ENCODE results near the gene MAPK8. TPM values are rescaled to one million over a fixed set of nuclear protein-coding genes. Genes with fewer than 3 reads are reported as not detected.

MAPK8 gene
- total and polyA plus RNA-seq, 2 of the 4 experiments (the other 2 are of a cell fraction), result 41.5 to 54.7 TPM

GRCh38 chr10:48353246-48353645, 46.8 kb downstream of the MAPK8 start:
- ChIA-PET CTCF (interaction anchor here (0.6 kb wide), 1 partner anchor 303 kb away, joined by 4 read pairs; no protein-coding TSS in a partner anchor), POLR2A (ENCODE audit: unreplicated experiment) (no interaction called here)
- Histone ChIP-seq H3K9me3 (ENCODE audit: control insufficient read depth, insufficient read depth, low read length) (no peaks in the 10 kb centered on the region), H3K14ac (replicated peaks; ENCODE audit: low read depth, low read length) (no peak overlapping the region), H3K36me3 (ENCODE audit: control insufficient read depth, insufficient read depth, low read length) (no peaks in the 10 kb centered on the region), H3K4me2 (ENCODE audit: low read depth, low read length) (no peak overlapping the region), H2BK5ac (ENCODE audit: low read depth, low read length, poor library complexity, severe bottlenecking) (no peak overlapping the region), H4K91ac (ENCODE audit: insufficient read depth, low read depth, low read length) (no peak overlapping the region), H4K8ac (ENCODE audit: low read depth in 2 of 2, low read length in 2 of 2) (no peak overlapping the region), H2AFZ (replicated peaks; ENCODE audit: low read length, poor library complexity) (no peak overlapping the region), H2AK9ac (replicated peaks; ENCODE audit: low read depth, low read length, poor library complexity) (no peak overlapping the region), H2BK120ac (ENCODE audit: low read depth, low read length) (no peak overlapping the region), H3K4me1 (ENCODE audit: control insufficient read depth, insufficient read depth, low read length) (no peaks in the 10 kb centered on the region), H2BK20ac (ENCODE audit: low read depth, low read length) (no peak overlapping the region), H2AK5ac (ENCODE audit: low read depth, low read length) (no peak overlapping the region), H3K27ac (ENCODE audit: insufficient read depth, low read length) (no peak overlapping the region), H3K27me3 (ENCODE audit: control insufficient read depth, insufficient read depth, low read length) (no peaks in the 10 kb centered on the region), H3K23ac (ENCODE audit: low read depth, low read length) (no peak overlapping the region), H2BK15ac (ENCODE audit: low read depth, low read length) (no peak overlapping the region), H3K56ac (ENCODE audit: extremely low read depth, insufficient read depth, low read length) (no peak overlapping the region), H3K79me1 (ENCODE audit: low read depth in 1 of 2, low read length in 2 of 2) (peaks cover 8 to 27% of the 10 kb centered on the region in 2 experiments; a peak in 3 of 4 replicates), H3K9me1 (ENCODE audit: insufficient read depth, low read length) (no peaks in the 10 kb centered on the region), H3K4ac (ENCODE audit: low read depth, low read length) (no peak overlapping the region), H4K20me1 (ENCODE audit: insufficient read depth, low read length) (peaks cover 9% of the 10 kb centered on the region; the same call in 1 of the 2 replicates), H3K18ac (ENCODE audit: low read depth, low read length) (no peak overlapping the region), H3K9ac (ENCODE audit: low read depth, low read length) (no peak overlapping the region), H3K4me3 (ENCODE audit: insufficient read depth, low read depth, low read length) (no peak overlapping the region), H4K5ac (ENCODE audit: low read depth, low read length) (no peak overlapping the region)
- ATAC-seq (ENCODE audit: low read depth), result no peak
- no TSS peak for BruUV-seq (replicated peaks)
- WGBS, 2 experiments (ENCODE audit: extremely low coverage in 2 of 2, insufficient read length in 1 of 2), result no CpG with 5 or more reads among the region's 2 CpGs
- in situ Hi-C loops (cut with MboI; ENCODE audit: low sequenced_read_pairs) (loop anchor here (25.0 kb wide), 1 partner anchor 159 kb away; no protein-coding TSS in a partner anchor), dilution Hi-C loops (cut with HindIII; ENCODE audit: low sequenced_read_pairs, unreplicated experiment) (no loop called here), intact Hi-C loops (cut with micrococcal nuclease) (no loop called here)
- DNase-seq, result no peak
- no peak for TF ChIP-seq BHLHE40 (IDR thresholded peaks at IDR 0.05; ENCODE audit: low read depth, low read length)
- no peak for TF ChIP-seq MAZ (IDR thresholded peaks at IDR 0.05; ENCODE audit: borderline replicate concordance, low read depth, low read length)
- no peak for TF ChIP-seq MAFK (IDR thresholded peaks at IDR 0.05; ENCODE audit: low read depth, low read length)
- no peak for TF ChIP-seq CHD1 (IDR thresholded peaks at IDR 0.05; ENCODE audit: low read depth, low read length)
- TF ChIP-seq RCOR1 (IDR thresholded peaks at IDR 0.05; ENCODE audit: insufficient replicate concordance, low read length), result no peak
- TF ChIP-seq RFX5 (IDR thresholded peaks at IDR 0.05; ENCODE audit: low read depth, low read length), result no peak
- TF ChIP-seq CEBPB (IDR thresholded peaks at IDR 0.05; ENCODE audit: low read depth, low read length), result no peak
- no peak for TF ChIP-seq USF2 (IDR thresholded peaks at IDR 0.05; ENCODE audit: low read depth, low read length)
- no peak for TF ChIP-seq ELK1 (IDR thresholded peaks at IDR 0.05; ENCODE audit: borderline replicate concordance, low read depth, low read length)
- TF ChIP-seq CTCF (conservative IDR thresholded peaks at IDR 0.05; ENCODE audit: low read depth, low read length), result no peak
- TF ChIP-seq NFE2L2 (IDR thresholded peaks at IDR 0.05; ENCODE audit: low read depth, low read length), result no peak
- TF ChIP-seq RAD21 (IDR thresholded peaks at IDR 0.05; ENCODE audit: low read length), result no peak
- TF ChIP-seq MXI1 (IDR thresholded peaks at IDR 0.05; ENCODE audit: borderline replicate concordance, low read depth, low read length), result no peak
- no peak for TF ChIP-seq SMC3 (IDR thresholded peaks at IDR 0.05; ENCODE audit: low read depth, low read length)
- TF ChIP-seq FOS (IDR thresholded peaks at IDR 0.05; ENCODE audit: low read depth, low read length), result no peak
- TF ChIP-seq POLR2A (IDR thresholded peaks at IDR 0.05; ENCODE audit: low read depth, low read length), result no peak

All from IMR-90 (cell line).